Ovary (tissue), 9 donors: ENCODE results near the gene MAP1LC3B. TPM values are rescaled to one million over a fixed set of nuclear protein-coding genes. Genes with fewer than 3 reads are reported as not detected.

ENCODE experiments used
- DNase-seq, 5 donors: peaks; one replicate each; pipeline ENCODE4 v3.0.0-alpha.2; 2019 to 2020
- H3K27ac ChIP-seq, 2 donors: fragments of 200-600 bp; one replicate each; pipeline versions ENCODE4 v1.5.1 to v1.8.0; 2019 to 2022
- H3K27me3 ChIP-seq: fragments of 200-600 bp; one replicate; pipeline ENCODE4 v1.8.0; 2022
- H3K36me3 ChIP-seq: fragments of 200-600 bp; sonication (generic); one replicate; pipeline ENCODE4 v1.5.1; 2019
- H3K4me1 ChIP-seq: one replicate; pipeline ENCODE4 v1.8.1; 2013; ENCODE audit warnings: mild to moderate bottlenecking, moderate library complexity; ENCODE audit not compliant: insufficient read depth
- H3K4me3 ChIP-seq: fragments of 200-600 bp; sonication (generic); one replicate; pipeline ENCODE4 v1.5.1; 2017
- H3K9me3 ChIP-seq, 2 donors: fragments of 200-600 bp in 1 of 2; sonication (generic) in 1 of 2; one replicate each; pipeline versions ENCODE4 v1.5.1 to v1.8.1; 2013 to 2019; ENCODE audit warnings: mild to moderate bottlenecking in 1 of 2, moderate library complexity in 1 of 2
- EP300 ChIP-seq: sonication (generic); formaldehyde crosslinking; IDR thresholded peaks from one replicate; pipeline ENCODE4 v1.6.1; 2017; ENCODE audit warnings: antibody characterized with exemption
- POLR2A ChIP-seq: fragments of 450-650 bp; IDR thresholded peaks from one replicate; pipeline ENCODE4 v1.6.1; 2017; ENCODE audit warnings: antibody characterized with exemption, mild to moderate bottlenecking, moderate library complexity
- WGBS, 3 donors: extraction: QIAGEN DNeasy Blood & Tissue Kit in 1 of 3; methylation state at CpG; one replicate each; pipeline versions ENCODE4 v1.1.5 to v1.1.7; 2013 to 2017; 5-methylcytosine and 5-hydroxymethylcytosine counted together
- intact Hi-C, 4 donors: fragments of 100-400 bp; cut with DNase I; formaldehyde crosslinking; loops; one replicate each; pipeline versions ENCODE4 v1.11.0 to v1.15.1; 2022 to 2023
- polyA plus RNA-seq, 2 donors: library from polyadenylated mRNA; stranded (reverse); fragments of 200-250 nt in 1 of 2; fragments of 350-450 nt in 1 of 2; fragmentation: Illumina TruSeq in 1 of 2; extraction: RNeasy Lipid Tissue Mini Kit (QIAGEN cat#74804) in 1 of 2; gene quantifications; one replicate each; pipeline ENCODE4 v1.2.3, GENCODE V29; 2013 to 2014
- total RNA-seq, 7 donors: library from RNA; depleted of rRNA in 2 of 7; stranded (reverse); fragments of >200 nt in 2 of 7; fragmentation: NEBNext Ultra II Directional in 3 of 7; extraction: Animal tissue kit (Norgen Biotek cat#: 25700) in 3 of 7; gene quantifications; one replicate each; pipeline versions ENCODE4 v1.1.0 to v1.2.4, GENCODE V29; 2016 to 2023
- TF ChIP-seq, protein P1 (sequence below), 3 donors: fragments of 450-650 bp in 2 of 3; fragments of 200-600 bp in 1 of 3; IDR thresholded peaks; one replicate each; pipeline versions ENCODE4 v1.5.1 to v1.8.0; 2016 to 2022; ENCODE audit warnings: antibody characterized with exemption in 3 of 3, mild to moderate bottlenecking in 1 of 3
- donor health status: DM: no; HTN: no; CAD: no; lungs with moderate emphysema.
- donor health status: DM: no; HTN: no; CAD: no.
- donor health status: Bipolar disorder and iron deficiency.
- donor health status: DM: yes; HTN: yes; CAD: no.
- donor health status: DM: no; HTN: no; CAD: no.
- donor health status: DM: yes; HTN: yes; CAD: no.

MAP1LC3B gene
- total and polyA plus RNA-seq, 9 donors = 32.9 to 110 (median 44.6) TPM

DNA sequence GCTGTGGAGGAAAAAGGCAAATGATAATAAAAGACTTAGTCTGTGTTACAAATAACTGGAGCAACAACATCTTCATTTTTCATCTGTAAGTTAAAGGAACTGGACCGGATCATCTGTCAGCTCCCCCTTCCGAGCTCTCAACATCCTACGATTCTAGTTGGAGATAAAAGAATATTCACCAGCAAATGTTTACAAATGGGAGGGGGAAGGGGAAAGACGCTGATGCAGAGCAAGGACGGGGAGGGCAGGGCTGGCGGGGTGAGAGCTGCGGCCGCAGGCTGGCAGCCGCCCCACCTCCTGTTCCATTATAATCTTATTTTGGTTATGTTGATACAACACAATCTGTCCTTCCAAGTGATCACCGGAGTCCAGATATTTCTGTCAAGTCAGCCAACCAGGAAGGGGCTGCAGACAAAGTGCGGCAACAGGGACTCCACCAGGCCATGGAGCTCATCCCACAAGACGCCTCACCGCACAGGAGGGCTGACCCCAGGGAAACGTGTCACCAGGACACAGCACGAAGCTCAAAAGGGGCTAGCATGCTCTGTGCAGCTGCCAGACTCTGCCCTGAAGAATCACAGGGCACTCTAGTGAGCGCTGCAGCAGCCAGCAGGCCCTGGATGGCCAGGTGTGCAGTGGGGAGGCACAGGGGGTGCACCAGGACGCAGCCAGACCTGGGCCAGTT is 28.2 kb upstream of the MAP1LC3B start:
- Histone ChIP-seq H3K36me3 (no peaks in the 10 kb centered on the region), H3K4me3 (no peak overlapping the region), H3K9me3 (no peaks in the 10 kb centered on the region), H3K4me1 (peaks cover 11% of the 10 kb centered on the region), H3K27me3 (no peaks in the 10 kb centered on the region), H3K27ac (peak overlapping the region in 1 of 2 donors; percentile 32)
- WGBS, 3 donors = 9 to 23% (median 14%) methylated on average over 17 of the region's 17 CpGs
- TF ChIP-seq POLR2A (no peak), EP300 (no peak)
- TF ChIP-seq, protein P1, sequence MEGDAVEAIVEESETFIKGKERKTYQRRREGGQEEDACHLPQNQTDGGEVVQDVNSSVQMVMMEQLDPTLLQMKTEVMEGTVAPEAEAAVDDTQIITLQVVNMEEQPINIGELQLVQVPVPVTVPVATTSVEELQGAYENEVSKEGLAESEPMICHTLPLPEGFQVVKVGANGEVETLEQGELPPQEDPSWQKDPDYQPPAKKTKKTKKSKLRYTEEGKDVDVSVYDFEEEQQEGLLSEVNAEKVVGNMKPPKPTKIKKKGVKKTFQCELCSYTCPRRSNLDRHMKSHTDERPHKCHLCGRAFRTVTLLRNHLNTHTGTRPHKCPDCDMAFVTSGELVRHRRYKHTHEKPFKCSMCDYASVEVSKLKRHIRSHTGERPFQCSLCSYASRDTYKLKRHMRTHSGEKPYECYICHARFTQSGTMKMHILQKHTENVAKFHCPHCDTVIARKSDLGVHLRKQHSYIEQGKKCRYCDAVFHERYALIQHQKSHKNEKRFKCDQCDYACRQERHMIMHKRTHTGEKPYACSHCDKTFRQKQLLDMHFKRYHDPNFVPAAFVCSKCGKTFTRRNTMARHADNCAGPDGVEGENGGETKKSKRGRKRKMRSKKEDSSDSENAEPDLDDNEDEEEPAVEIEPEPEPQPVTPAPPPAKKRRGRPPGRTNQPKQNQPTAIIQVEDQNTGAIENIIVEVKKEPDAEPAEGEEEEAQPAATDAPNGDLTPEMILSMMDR (IDR thresholded peaks at IDR 0.05) = no peak
- intact Hi-C loops = no loop called here
- peak; percentile 42 to 78 (median 56) for DNase-seq

DNA sequence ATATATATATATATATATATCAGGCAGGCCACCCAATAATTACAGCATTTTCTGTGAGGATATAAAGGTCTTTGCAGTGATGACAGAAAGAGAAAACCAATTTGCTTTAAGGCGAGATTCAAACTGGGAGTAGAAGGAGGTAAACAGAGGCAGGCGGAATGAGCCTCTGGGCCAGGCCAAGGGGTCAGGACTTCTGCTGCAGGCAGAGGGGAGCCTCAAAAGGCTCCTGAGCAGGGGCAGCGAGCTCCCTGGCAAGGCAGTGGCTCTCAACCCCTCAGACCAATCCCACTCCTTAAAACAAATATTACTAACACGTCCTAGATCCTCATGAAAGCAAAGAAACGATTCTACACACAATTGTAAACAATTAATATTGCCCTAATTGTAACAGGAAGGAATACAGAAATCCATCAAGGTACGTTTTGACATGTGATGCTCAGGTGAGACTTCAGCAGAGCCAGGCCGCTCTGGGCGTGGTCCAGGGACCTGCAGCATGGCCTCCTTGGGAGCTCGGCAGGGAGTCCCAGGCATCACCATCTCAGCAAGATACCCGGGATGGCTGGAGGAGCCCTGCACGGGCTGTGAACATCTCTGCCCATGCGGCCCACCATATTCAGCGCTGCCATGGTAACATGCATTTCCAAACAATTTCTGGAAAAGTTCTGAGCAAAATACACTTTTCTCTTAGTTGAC is 27.0 kb upstream of the MAP1LC3B start:
- H3K4me3 ChIP-seq = no peak overlapping the region
- no peak overlapping the region for H3K27ac ChIP-seq
- no peaks in the 10 kb centered on the region for H3K27me3 ChIP-seq
- 85 to 90% (median 89%) methylated on average over 13 of the region's 13 CpGs for WGBS, 3 donors
- no peaks in the 10 kb centered on the region for H3K36me3 ChIP-seq
- intact Hi-C loops = no loop called here
- no peak for DNase-seq
- TF ChIP-seq EP300 (no peak), POLR2A (no peak)
- TF ChIP-seq, protein P1 (IDR thresholded peaks at IDR 0.05) = no peak
- H3K9me3 ChIP-seq = no peaks in the 10 kb centered on the region
- H3K4me1 ChIP-seq = peaks cover 16% of the 10 kb centered on the region

DNA sequence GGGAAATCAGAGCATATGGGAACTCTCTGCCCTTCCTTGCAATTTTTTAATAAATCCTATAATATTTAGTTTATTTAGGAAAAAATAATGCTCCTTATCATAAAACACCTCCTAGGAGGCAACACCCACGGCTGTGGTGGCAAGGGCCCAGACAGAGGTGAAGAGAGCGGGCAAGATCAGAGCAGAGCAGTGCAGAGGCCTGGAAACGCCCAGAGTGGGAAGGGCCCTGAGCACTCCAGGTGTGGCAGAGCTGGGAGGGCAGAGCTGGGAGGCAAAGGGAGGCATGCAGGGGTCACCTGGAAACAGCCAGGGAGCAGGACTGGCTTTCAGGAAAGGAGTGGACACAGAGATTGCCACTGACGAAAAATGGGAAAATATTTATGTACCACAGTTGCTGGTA is 25.8 kb upstream of the MAP1LC3B start:
- no peak overlapping the region for H3K4me3 ChIP-seq
- 79 to 83% (median 79%) methylated on average over 4 of the region's 4 CpGs for WGBS, 3 donors
- no peaks in the 10 kb centered on the region for H3K27me3 ChIP-seq
- intact Hi-C loops = no loop called here
- no peak overlapping the region for H3K27ac ChIP-seq
- H3K4me1 ChIP-seq = peaks cover 16% of the 10 kb centered on the region
- H3K9me3 ChIP-seq = no peaks in the 10 kb centered on the region
- TF ChIP-seq POLR2A = no peak
- TF ChIP-seq, protein P1 (IDR thresholded peaks at IDR 0.05) = no peak
- no peak for TF ChIP-seq EP300
- no peaks in the 10 kb centered on the region for H3K36me3 ChIP-seq
- no peak for DNase-seq

DNA sequence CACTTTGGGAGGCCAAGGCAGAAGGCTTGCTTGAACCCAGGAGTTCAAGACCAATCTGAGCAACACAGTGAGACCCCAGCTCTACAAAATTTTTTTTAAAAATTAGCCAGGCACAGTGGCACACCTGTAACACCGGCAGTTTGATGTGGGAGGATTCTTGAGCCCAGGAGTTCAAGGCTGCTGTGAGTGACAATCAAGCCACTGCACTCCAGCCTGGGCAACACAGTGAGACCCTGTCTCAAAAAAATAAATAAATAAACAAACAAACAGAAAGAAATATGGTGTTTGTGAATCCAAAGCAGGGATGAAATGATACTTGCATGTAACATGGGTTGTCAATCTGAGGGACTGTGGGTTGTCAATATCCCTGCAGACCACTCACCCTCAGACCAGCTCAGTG is 25.2 kb upstream of the MAP1LC3B start:
- Histone ChIP-seq H3K27me3 (no peaks in the 10 kb centered on the region), H3K27ac (no peak overlapping the region), H3K9me3 (no peaks in the 10 kb centered on the region), H3K36me3 (no peaks in the 10 kb centered on the region), H3K4me1 (peaks cover 16% of the 10 kb centered on the region), H3K4me3 (no peak overlapping the region)
- 52 to 62% (median 52%) methylated on average over 1 of the region's 1 CpG for WGBS, 3 donors
- TF ChIP-seq, protein P1 (IDR thresholded peaks at IDR 0.05) = no peak
- DNase-seq = no peak
- intact Hi-C loops = no loop called here
